Measurements from ENCODE around the gene PISD.

Gene PISD

DNA sequence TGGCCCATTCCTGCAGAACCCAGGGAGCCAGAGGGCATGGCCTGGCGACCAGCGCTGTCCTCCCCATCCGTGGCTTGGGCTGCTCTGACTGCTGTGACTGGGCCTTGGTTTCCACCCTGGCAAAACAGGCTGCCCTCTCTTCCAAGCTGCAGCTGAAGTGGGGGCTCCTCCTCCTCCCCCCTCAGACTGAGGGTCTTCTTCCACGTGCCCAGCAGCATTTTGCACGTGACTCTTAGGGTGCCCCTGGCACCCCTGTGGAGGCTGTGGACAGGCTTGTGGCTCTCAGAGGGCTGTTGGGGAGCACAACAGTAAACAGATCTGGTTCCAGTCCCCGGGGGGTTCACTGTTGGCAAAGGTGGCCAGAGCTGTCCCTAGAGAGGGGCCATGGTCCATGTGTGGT, 51.4 kb downstream of the PISD start:
- TF ChIP-seq, protein P1, sequence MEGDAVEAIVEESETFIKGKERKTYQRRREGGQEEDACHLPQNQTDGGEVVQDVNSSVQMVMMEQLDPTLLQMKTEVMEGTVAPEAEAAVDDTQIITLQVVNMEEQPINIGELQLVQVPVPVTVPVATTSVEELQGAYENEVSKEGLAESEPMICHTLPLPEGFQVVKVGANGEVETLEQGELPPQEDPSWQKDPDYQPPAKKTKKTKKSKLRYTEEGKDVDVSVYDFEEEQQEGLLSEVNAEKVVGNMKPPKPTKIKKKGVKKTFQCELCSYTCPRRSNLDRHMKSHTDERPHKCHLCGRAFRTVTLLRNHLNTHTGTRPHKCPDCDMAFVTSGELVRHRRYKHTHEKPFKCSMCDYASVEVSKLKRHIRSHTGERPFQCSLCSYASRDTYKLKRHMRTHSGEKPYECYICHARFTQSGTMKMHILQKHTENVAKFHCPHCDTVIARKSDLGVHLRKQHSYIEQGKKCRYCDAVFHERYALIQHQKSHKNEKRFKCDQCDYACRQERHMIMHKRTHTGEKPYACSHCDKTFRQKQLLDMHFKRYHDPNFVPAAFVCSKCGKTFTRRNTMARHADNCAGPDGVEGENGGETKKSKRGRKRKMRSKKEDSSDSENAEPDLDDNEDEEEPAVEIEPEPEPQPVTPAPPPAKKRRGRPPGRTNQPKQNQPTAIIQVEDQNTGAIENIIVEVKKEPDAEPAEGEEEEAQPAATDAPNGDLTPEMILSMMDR (conservative IDR thresholded peaks at IDR 0.05), result no peak
- H3K27ac ChIP-seq, result no peak overlapping the region

DNA sequence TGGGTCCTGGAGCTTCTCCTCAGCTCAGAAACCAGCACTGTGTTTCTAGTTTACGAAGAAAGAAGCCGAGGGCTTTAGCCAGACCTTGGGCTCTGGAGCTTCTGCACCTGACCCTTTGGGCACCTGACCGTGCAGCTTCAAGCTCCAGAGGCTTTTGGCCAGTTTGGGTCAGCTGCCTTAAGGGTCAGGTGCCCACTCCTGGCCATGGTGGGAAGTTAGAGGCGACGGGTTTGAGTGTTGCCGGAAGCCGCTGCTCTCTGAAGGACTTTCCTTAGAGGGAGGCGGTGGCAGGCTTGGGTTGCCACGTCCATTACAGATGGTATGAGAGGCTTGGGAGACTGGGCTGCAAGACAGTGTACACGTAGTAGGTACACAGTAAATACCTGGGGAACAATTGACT, 52.3 kb downstream of the PISD start:
- TF ChIP-seq, protein P1 (conservative IDR thresholded peaks at IDR 0.05), result no peak
- no peak overlapping the region for H3K27ac ChIP-seq

DNA sequence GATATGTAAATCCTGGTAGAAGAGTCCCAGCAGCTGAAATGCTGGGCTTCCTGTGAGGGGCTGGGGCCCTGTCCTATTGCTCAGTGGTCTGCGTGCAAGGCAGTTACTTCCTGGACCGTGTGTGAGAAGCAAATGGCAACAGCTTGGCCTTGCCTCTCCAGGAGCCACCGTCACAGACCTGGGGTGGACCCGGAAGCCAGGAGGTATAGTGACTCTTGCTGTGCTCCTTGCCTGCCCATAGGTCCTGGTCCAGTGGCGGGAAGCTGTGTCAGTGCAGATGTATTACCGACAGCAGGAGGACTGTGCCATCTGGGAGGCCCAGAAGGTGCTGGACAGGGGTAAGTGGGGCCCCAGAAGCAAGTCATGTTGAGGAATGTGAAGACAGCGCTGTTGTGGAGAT, 54.3 kb downstream of the PISD start:
- no peak overlapping the region for H3K27ac ChIP-seq
- TF ChIP-seq, protein P1 (conservative IDR thresholded peaks at IDR 0.05), result no peak

DNA sequence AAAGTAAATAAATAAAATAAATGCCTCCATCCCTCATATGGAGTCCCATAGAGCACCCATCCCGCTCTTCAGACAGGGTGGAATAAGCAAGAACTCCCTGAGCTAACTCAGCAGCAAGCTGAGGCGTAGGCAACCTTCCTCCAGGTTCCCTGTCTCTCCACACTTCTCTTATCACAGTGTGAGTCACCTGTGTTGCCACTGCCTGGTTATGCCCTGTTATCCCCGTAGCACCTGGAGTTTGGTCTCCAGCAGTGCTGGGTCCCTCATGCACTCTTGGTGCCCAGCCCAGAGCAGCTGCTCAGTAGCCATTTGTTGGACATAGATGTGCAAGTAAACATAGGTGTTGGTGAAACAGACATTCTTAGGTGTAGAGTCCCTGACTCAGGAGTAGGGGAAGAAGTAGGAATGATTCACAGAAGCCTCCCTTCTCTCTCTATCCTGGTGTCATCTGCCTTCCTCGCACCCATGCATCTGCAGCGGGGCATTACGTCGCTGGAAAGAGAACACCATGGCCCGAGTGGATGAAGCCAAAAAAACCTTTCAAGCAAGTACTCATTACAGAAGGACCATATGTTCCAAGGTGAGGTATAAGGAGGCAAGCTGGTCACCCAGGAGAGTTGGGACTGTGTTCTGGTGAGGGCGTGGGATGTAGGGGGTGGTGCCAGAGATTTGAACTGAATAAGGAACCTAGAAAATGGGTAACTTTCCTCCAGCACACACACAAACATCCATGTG, 56.0 kb downstream of the PISD start:
- TF ChIP-seq, protein P1 (conservative IDR thresholded peaks at IDR 0.05), result no peak
- no peak overlapping the region for H3K27ac ChIP-seq

DNA sequence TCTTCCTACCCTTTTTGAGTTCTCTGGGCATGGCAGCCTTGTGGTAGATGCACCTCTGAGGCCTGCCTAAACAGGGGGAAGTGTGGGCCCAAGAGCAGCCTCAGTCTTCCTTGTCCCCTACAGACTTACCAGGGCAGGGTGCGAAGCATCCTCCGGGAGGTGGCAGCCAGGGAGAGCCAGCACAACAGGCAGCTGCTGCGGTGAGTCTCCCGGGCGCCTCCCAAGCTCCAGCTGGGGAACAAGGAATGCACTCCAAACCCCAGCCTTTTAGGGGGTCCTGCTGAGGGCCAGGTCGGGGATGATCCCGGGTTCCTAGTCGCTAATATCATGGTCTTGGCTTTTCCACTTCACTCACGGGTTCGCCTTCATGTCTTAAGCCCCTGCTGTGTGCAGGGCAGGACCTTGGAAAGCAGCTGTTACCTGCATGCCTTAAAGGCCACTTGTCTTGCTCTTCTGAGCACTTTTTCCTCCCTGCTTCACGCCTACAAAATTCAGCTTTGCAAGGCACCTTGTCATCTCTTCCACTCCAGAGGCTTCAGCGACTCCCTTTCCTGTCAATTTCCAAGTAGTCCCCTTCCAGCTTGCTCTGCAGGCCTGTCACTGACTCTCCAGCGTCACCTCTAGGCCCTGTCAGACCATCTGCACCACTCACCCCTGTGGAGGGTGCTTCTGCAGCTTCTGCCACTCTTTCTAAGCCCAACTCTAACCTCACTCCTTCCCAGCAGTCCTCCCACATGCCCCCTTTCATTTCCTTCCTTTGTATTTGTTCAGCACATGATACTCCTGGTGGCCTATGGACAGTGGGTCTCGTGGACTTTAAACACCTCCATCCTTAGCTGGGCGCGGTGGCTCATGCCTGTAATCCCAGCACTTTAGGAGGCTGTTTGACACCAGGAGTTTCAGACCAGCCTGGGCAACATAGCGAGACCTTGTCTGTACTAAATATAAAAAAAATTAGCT, 57.0 kb downstream of the PISD start:
- no peak overlapping the region for H3K27ac ChIP-seq
- TF ChIP-seq, protein P1 (conservative IDR thresholded peaks at IDR 0.05), result no peak

DNA sequence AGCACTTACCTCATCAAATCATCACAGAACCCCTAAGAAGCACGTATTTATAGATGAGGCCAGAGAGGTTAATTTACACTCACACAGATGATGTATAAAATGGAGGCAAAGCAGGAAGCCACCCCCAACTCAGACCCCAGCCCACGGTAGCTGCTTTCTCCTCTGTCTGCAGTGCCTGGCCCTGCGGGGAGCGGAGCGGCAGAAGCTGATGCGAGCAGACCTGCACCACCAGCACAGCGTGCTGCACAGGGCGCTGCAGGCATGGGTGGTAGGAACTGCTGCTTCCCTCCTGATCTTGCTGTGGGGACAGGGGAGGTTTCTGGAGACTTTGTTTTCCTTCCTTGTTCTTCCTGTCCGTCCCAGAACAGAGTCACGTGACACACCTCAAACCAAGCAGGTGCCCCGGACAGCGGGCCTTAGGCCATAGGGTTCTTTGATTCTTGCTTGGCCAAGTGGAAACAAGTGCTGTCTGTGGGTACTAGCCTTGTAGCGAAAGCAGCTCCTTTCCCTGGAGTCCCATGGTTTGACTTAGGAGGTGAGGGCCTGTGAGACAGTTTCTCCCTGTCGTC, 57.8 kb downstream of the PISD start:
- H3K27ac ChIP-seq, result no peak overlapping the region
- TF ChIP-seq, protein P1 (conservative IDR thresholded peaks at IDR 0.05), result no peak

DNA sequence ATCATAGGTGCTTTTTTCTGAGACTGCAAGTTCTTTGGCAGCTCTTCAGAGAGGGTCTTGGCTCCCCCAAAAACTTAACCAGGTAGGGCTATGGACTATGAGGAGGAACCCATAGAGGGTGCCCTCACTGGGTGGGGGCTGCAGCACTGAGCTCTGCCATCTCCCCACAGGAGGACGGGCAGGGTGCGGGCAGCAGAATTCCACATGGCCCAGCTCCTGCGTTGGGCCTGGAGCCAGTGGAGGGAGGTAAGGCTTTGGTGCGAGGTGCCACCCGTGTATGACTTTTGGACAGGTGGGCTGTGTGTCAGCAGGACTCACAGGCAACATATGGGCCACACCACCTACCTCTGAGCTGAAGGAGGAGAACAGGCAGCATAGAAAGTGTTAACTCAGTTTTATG, 58.4 kb downstream of the PISD start:
- TF ChIP-seq, protein P1 (conservative IDR thresholded peaks at IDR 0.05), result no peak
- H3K27ac ChIP-seq, result no peak overlapping the region

All from VCaP (cell line).